ENCODE measurements around the gene MIDN. TPM values are rescaled to one million over a fixed set of nuclear protein-coding genes. Genes with fewer than 3 reads are reported as not detected.
A peak's percentile ranks its signal among the peaks of the same experiment; 100 is the strongest.

The MIDN gene
- total RNA-seq, 1 experiment from 2014 or later = 286 TPM

- no peak overlapping the region for H2AK5ac ChIP-seq (ENCODE audit: insufficient read length, low read length)
- Mint-ChIP-seq H3K9me3 (no peaks in the 10 kb centered on the region; a peak in 1 of 5 replicates), H3K4me1 (peaks cover 8 to 20% of the 10 kb centered on the region in 2 experiments), H3K36me3 (ENCODE audit: insufficient read depth in 1 of 3, low read depth in 3 of 3) (peaks cover 0 to 2% (median 0%) of the 10 kb centered on the region in 3 experiments; a peak in 2 of 7 replicates), H3K4me3 (peak overlapping the region; percentile 85 to 92; a peak in 4 of 5 replicates), H3K27ac (peak overlapping the region; percentile 89 to 94 (median 92); a peak in 6 of 7 replicates), H3K27me3 (ENCODE audit: low read depth) (no peaks in the 10 kb centered on the region; the same call in 1 of the 2 replicates)
- no peak overlapping the region for H3T11ph ChIP-seq (ENCODE audit: low read length)
- H2BK12ac ChIP-seq (ENCODE audit: insufficient read length, low read depth, low read length) = no peak overlapping the region
- H3K9ac ChIP-seq (ENCODE audit: extremely low read depth, insufficient read length, low read length) = no peak overlapping the region
- H2BK15ac ChIP-seq (ENCODE audit: low read depth, low read length) = no peak overlapping the region
- no peak overlapping the region for H3K4me2 ChIP-seq (ENCODE audit: insufficient read depth, insufficient read length, low read length)
- TF ChIP-seq CTCF (conservative IDR thresholded peaks at IDR 0.05) = peak; percentile 95
- H3K18ac ChIP-seq (ENCODE audit: insufficient read length, low read depth, low read length) = no peak overlapping the region
- no peak overlapping the region for H3K14ac ChIP-seq (ENCODE audit: insufficient read depth, low read length)
- no peaks in the 10 kb centered on the region for H3K9me3 ChIP-seq (ENCODE audit: control insufficient read depth, low read depth, low read length)
- H4K8ac ChIP-seq (replicated peaks; ENCODE audit: insufficient read length, low read depth, low read length) = no peak overlapping the region
- peak; percentile 90 for DNase-seq
- no peak overlapping the region for H3K56ac ChIP-seq (ENCODE audit: insufficient read length, low read depth, low read length)
- H3K27me3 ChIP-seq (ENCODE audit: insufficient read depth, low read length) = no peaks in the 10 kb centered on the region
- no peak overlapping the region for H3K23ac ChIP-seq (ENCODE audit: insufficient read length, low read depth, low read length)
- no peaks in the 10 kb centered on the region for H3K79me1 ChIP-seq (ENCODE audit: insufficient read depth, low read depth, low read length, poor library complexity, severe bottlenecking)
- peaks cover 3% of the 10 kb centered on the region for H3K23me2 ChIP-seq (ENCODE audit: insufficient read length, low read depth, low read length, poor library complexity, severe bottlenecking)
- no peak overlapping the region for H2AFZ ChIP-seq (ENCODE audit: low read length)
- H2BK120ac ChIP-seq (ENCODE audit: low read depth, low read length, poor library complexity, severe bottlenecking) = no peak overlapping the region
- no CpG with 5 or more reads among the region's 33 CpGs for WGBS (ENCODE audit: extremely low coverage, insufficient read length, low lambda C conversion rate)
- H2BK20ac ChIP-seq (ENCODE audit: low read depth, low read length, poor library complexity, severe bottlenecking) = no peak overlapping the region
- no peak overlapping the region for H2BK5ac ChIP-seq (ENCODE audit: insufficient read length, low read length)
- H3K4ac ChIP-seq (ENCODE audit: low read depth, low read length) = no peak overlapping the region
- no peaks in the 10 kb centered on the region; the same call in 1 of the 2 replicates for H3K79me2 ChIP-seq (ENCODE audit: insufficient read depth, low read length)
- no peak overlapping the region for H3K27ac ChIP-seq (ENCODE audit: insufficient read length, low read depth, low read length)
- H4K5ac ChIP-seq (ENCODE audit: insufficient read length, low read depth, low read length) = no peak overlapping the region
- H4K91ac ChIP-seq (ENCODE audit: insufficient read length, low read depth, low read length) = no peak overlapping the region
- no peaks in the 10 kb centered on the region for H3K4me1 ChIP-seq (ENCODE audit: insufficient read depth, low read length)
- no peaks in the 10 kb centered on the region for H4K20me1 ChIP-seq (ENCODE audit: control insufficient read depth, insufficient read depth, insufficient read length)
Measured at GRCh38 chr19:1243768-1244692, 4.4 kb upstream of the MIDN start.

Measured in H9 (cell line).